Measurements from ENCODE around the gene TBC1D10B. TPM values are rescaled to one million over a fixed set of nuclear protein-coding genes. Genes with fewer than 3 reads are reported as not detected.
A peak's percentile ranks its signal among the peaks of the same experiment; 100 is the strongest.

The TBC1D10B gene
- total RNA-seq, 2 donors from 2014 or later, result 45.0 to 62.3 TPM

- Histone ChIP-seq H3K9me3 (no peaks in the 10 kb centered on the region), H3K36me3 (peaks cover 5% of the 10 kb centered on the region), H3K4me1 (peaks cover 7% of the 10 kb centered on the region), H3K27me3 (no peaks in the 10 kb centered on the region), H3K9ac (ENCODE audit: low read depth in 2 of 2, low read length in 2 of 2) (peak overlapping the region in 1 of 2 donors; percentile 19), H3K4me3 (no peak overlapping the region), H3K27ac (no peak overlapping the region)
- no peak for DNase-seq
- TF ChIP-seq, protein P1, sequence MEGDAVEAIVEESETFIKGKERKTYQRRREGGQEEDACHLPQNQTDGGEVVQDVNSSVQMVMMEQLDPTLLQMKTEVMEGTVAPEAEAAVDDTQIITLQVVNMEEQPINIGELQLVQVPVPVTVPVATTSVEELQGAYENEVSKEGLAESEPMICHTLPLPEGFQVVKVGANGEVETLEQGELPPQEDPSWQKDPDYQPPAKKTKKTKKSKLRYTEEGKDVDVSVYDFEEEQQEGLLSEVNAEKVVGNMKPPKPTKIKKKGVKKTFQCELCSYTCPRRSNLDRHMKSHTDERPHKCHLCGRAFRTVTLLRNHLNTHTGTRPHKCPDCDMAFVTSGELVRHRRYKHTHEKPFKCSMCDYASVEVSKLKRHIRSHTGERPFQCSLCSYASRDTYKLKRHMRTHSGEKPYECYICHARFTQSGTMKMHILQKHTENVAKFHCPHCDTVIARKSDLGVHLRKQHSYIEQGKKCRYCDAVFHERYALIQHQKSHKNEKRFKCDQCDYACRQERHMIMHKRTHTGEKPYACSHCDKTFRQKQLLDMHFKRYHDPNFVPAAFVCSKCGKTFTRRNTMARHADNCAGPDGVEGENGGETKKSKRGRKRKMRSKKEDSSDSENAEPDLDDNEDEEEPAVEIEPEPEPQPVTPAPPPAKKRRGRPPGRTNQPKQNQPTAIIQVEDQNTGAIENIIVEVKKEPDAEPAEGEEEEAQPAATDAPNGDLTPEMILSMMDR (IDR thresholded peaks at IDR 0.05), result no peak
- intact Hi-C loops (cut with DNase I), result loop anchor here (10.0 kb wide), 1 partner anchor 262 kb away; the partner anchor contains the start of genes TBX6 and YPEL3
Observed at GRCh38 chr16:30357085-30357714, 13.1 kb downstream of the TBC1D10B start.

DNA sequence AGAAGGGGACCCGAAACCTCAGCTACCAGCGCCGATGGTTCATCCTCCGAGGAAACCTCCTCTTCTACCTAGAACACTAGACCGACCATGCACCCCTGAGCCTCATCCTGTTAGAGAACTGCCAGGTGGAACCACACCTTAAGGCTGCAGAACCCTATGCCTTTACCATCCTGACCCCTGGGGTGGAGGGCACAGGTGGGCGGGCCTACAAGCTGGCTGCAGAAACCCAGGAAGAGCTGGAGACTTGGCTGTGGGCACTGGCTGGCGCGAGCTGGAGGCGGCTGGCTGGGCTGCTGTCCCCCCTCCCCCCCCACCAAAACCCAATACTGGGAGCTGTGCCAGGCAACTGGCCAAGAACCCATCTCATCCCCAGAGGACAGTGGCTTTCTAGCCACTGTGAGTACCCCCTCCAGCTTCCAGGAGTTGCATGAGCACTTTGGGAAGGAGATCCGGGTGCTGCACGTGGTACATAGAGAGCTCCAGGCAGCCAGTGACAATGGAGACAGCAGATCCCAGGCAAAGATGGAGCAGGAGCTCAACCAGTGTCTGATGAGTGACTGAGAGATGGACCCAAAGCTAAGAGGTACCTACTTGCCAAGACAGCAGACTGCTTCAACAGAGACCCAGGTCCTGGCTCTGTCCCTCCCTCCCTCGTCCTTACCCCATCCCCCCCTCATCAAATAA, 13.8 kb downstream of the TBC1D10B start:
- no peaks in the 10 kb centered on the region for H3K27me3 ChIP-seq
- peak overlapping the region; percentile 80 for H3K4me3 ChIP-seq
- H3K4me1 ChIP-seq, result peaks cover 7% of the 10 kb centered on the region
- peak; percentile 38 for DNase-seq
- TF ChIP-seq, protein P1 (IDR thresholded peaks at IDR 0.05), result no peak
- peaks cover 8% of the 10 kb centered on the region for H3K36me3 ChIP-seq
- intact Hi-C loops (cut with DNase I), result loop anchor here (10.0 kb wide), 1 partner anchor 262 kb away; the partner anchor contains the start of genes TBX6 and YPEL3
- H3K27ac ChIP-seq, result peak overlapping the region; percentile 94
- no peaks in the 10 kb centered on the region for H3K9me3 ChIP-seq
- peak overlapping the region; percentile 97 for H3K9ac ChIP-seq (ENCODE audit: low read depth in 2 of 2, low read length in 2 of 2)

DNA sequence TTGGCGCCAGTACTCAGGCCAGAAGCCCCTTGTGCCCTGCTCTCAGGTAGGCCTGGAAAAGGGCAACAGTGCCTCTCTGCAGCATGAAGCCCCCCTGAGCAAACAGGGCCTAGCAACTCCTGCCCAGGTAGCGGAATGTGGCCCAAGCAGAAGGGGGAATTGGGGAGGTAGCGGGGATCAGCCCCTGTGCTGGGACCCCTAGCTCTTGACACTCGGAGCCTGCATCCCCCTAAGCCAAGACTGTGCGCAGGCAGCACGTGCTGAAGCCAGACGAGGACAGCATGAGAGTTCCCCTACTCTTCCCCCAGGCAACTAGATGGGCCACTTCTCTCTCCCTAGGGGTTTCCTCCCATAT, 14.4 kb downstream of the TBC1D10B start:
- H3K4me3 ChIP-seq, result peak overlapping the region; percentile 80
- peak overlapping the region; percentile 94 for H3K27ac ChIP-seq
- DNase-seq, result no peak
- peaks cover 8% of the 10 kb centered on the region for H3K36me3 ChIP-seq
- H3K27me3 ChIP-seq, result no peaks in the 10 kb centered on the region
- peak overlapping the region; percentile 97 for H3K9ac ChIP-seq (ENCODE audit: low read depth in 2 of 2, low read length in 2 of 2)
- TF ChIP-seq, protein P1 (IDR thresholded peaks at IDR 0.05), result no peak
- H3K4me1 ChIP-seq, result peaks cover 7% of the 10 kb centered on the region
- no peaks in the 10 kb centered on the region for H3K9me3 ChIP-seq
- intact Hi-C loops (cut with DNase I), result loop anchor here (10.0 kb wide), 1 partner anchor 261 kb away; the partner anchor contains the start of genes TBX6 and YPEL3

DNA sequence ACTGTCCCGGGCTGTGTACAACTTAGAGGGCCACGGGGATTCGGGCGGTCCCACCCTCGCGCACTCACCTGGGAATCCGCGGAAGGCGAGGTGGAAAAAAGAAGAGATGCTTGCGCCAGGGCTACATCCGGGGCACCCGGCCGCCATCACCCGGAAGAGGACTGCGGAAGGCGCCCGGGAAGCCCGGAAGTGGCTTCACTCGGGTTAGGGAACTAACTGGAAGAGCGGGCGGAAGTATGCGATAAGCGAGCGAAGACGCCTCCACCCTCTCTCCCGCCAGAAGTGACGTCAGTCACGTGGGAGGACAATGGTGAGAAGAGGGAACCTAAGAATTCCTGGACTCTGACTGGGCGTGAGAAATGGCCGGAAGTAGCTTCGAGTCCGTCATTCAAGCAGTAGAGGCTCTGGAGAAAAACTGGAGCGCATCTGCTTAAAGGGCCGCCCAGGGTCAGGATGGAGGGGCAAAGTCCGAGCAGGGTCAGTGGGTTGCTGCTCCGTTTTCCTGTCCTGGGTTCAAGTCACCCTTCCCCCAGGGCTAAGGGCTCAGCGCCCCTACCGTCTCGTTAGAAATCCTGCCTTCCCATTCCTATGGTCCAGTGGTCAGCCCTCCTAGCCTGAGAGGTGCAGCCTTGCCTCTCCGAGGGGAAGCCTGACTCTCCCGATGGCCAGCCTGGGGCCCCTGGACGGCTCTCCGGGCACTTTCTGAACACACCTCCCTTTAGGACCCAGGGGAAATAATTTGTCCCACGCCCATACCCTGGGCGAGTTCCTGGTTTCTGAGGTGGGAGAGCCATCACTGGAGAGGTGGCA, 14.9 kb downstream of the TBC1D10B start, which contains the start of gene CD2BP2:
Gene CD2BP2, minus strand, starts transcription at position 165 of the 810 bp plus-strand sequence. CDS start 627 bp downstream, outside the sequence.
- DNase-seq, result peak; percentile 98
- H3K4me3 ChIP-seq, result peak within 1 kb of the TSS; percentile 80
- H3K27ac ChIP-seq, result peak within 1 kb of the TSS; percentile 94
- H3K36me3 ChIP-seq, result peaks cover 8% of the 10 kb centered on the region
- TF ChIP-seq, protein P1 (IDR thresholded peaks at IDR 0.05), result no peak
- intact Hi-C loops (cut with DNase I), result loop anchor here (10.0 kb wide), 1 partner anchor 261 kb away; the partner anchor contains the start of genes TBX6 and YPEL3
- no peaks in the 10 kb centered on the region for H3K9me3 ChIP-seq
- H3K4me1 ChIP-seq, result peaks cover 7% of the 10 kb centered on the region
- no peaks in the 10 kb centered on the region for H3K27me3 ChIP-seq
- peak within 1 kb of the TSS; percentile 97 for H3K9ac ChIP-seq (ENCODE audit: low read depth in 2 of 2, low read length in 2 of 2)
